Stimulated activated CD4-positive, alpha-beta T cell treated with anti-CD3 and anti-CD28 coated beads, Interleukin-2, amount 100 ng/mL, for 4 hours (primary cell): ENCODE measurements around the gene ANKS4B.
A peak's percentile ranks its signal among the peaks of the same experiment; 100 is the strongest.
"Not testable (repeated sequence)": the region's sequence is repeated elsewhere in the genome, so short reads cannot be mapped to it uniquely, and the experiment has no call there.

ENCODE experiments used
- DNase-seq: peaks from one replicate; pipeline ENCODE4 v3.0.0-alpha.2; 2020; ENCODE audit warnings: low read depth

ANKS4B gene

GRCh38 chr16:21289789-21290188 is 56.3 kb downstream of the ANKS4B start:
- not testable (repeated sequence) for DNase-seq

GRCh38 chr16:21300309-21301167 is 67.0 kb downstream of the ANKS4B start:
- DNase-seq, result peak; percentile 12

GRCh38 chr16:21301168-21301894 is 67.8 kb downstream of the ANKS4B start:
- peak; percentile 27 for DNase-seq

GRCh38 chr16:21301895-21302291 is 68.4 kb downstream of the ANKS4B start:
- DNase-seq, result no peak

- DNase-seq, result no peak
Observed at GRCh38 chr16:21302454-21302853, 69.0 kb downstream of the ANKS4B start.

GRCh38 chr16:21302898-21303528 is 69.5 kb downstream of the ANKS4B start:
- no peak for DNase-seq
